ENCODE measurements around the gene HSD17B12.

HSD17B12 gene

DNA sequence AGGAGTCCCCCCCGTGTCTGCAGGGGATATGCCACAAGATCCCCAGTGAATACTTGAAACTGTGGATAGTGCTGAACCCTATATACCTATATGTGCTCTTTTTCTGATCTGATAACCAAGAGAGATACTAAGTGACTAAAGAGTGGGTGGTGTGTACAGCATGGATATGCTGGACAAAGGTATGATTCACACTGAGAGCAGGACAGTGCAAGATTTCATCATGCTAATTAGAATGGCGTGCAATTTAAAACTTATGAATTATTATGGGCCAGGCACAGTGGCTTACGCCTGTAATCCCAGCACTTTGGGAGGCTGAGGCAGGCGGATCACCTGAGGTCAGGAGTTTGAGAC, 109.9 kb downstream of the HSD17B12 start:
- no peaks in the 10 kb centered on the region for H3K27me3 ChIP-seq (ENCODE audit: control insufficient read depth, insufficient read depth, low read length)
- H3K9me3 ChIP-seq (ENCODE audit: control insufficient read depth, insufficient read depth, low read length) = no peaks in the 10 kb centered on the region
- no peak overlapping the region for H3K27ac ChIP-seq (ENCODE audit: low read length)
- no CpG with 5 or more reads among the region's 4 CpGs for WGBS (ENCODE audit: insufficient coverage, insufficient read length)
- H3K36me3 ChIP-seq (ENCODE audit: control insufficient read depth, insufficient read depth, low read length) = no peaks in the 10 kb centered on the region
- H3K4me1 ChIP-seq (ENCODE audit: control insufficient read depth, insufficient read depth, low read length) = no peaks in the 10 kb centered on the region; the same call in 1 of the 2 replicates
- DNase-seq (ENCODE audit: low read depth, low spot score) = no peak
- H3K4me3 ChIP-seq (ENCODE audit: low read length) = no peak overlapping the region

DNA sequence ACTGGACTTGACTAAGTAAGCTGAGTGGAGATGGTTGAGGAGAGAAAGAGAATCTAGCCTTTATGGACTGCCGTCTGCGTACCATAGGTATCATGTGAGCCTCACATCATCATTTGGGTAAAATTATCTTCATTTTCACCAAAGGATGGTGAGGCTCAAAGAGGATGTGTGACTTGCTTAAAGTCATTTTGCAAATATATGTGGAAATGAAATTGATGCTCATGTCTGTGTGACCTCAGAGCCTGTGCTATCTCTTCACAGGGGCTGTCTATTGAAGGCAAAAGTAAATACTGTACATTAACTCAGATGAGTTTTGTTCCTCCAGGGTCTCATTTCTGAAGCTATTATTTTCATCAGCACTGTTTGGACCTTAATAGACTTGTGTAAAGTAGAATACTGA, 116.8 kb downstream of the HSD17B12 start:
- DNase-seq (ENCODE audit: low read depth, low spot score) = no peak
- no peak overlapping the region for H3K27ac ChIP-seq (ENCODE audit: low read length)
- no peaks in the 10 kb centered on the region for H3K27me3 ChIP-seq (ENCODE audit: control insufficient read depth, insufficient read depth, low read length)
- H3K4me3 ChIP-seq (ENCODE audit: low read length) = no peak overlapping the region
- WGBS (ENCODE audit: insufficient coverage, insufficient read length) = no CpG with 5 or more reads among the region's 2 CpGs
- no peaks in the 10 kb centered on the region for H3K9me3 ChIP-seq (ENCODE audit: control insufficient read depth, insufficient read depth, low read length)
- no peaks in the 10 kb centered on the region for H3K4me1 ChIP-seq (ENCODE audit: control insufficient read depth, insufficient read depth, low read length)
- no peaks in the 10 kb centered on the region for H3K36me3 ChIP-seq (ENCODE audit: control insufficient read depth, insufficient read depth, low read length)

DNA sequence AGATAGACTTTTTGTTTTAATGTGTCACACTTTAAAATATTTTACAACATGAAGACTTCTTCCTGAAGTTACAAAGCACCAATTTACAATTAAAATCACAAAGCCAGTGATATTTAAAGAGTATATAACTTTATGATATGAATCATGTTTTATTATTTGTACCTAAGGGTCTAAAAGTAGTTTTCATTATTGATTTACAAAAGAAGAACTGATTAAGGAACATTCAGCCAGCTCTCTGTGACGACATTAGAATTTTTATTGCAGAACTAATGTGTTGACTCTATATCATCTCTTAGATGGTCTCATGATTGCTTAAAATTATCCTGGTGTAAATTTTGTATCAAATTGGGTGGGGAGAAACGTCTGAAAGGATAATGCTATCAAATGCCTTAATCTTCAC, 117.3 kb downstream of the HSD17B12 start:
- DNase-seq (ENCODE audit: low read depth, low spot score) = no peak
- H3K36me3 ChIP-seq (ENCODE audit: control insufficient read depth, insufficient read depth, low read length) = no peaks in the 10 kb centered on the region
- no peak overlapping the region for H3K4me3 ChIP-seq (ENCODE audit: low read length)
- no peaks in the 10 kb centered on the region for H3K4me1 ChIP-seq (ENCODE audit: control insufficient read depth, insufficient read depth, low read length)
- H3K27ac ChIP-seq (ENCODE audit: low read length) = no peak overlapping the region
- WGBS (ENCODE audit: insufficient coverage, insufficient read length) = no CpG with 5 or more reads among the region's 2 CpGs
- H3K27me3 ChIP-seq (ENCODE audit: control insufficient read depth, insufficient read depth, low read length) = no peaks in the 10 kb centered on the region
- no peaks in the 10 kb centered on the region for H3K9me3 ChIP-seq (ENCODE audit: control insufficient read depth, insufficient read depth, low read length)

DNA sequence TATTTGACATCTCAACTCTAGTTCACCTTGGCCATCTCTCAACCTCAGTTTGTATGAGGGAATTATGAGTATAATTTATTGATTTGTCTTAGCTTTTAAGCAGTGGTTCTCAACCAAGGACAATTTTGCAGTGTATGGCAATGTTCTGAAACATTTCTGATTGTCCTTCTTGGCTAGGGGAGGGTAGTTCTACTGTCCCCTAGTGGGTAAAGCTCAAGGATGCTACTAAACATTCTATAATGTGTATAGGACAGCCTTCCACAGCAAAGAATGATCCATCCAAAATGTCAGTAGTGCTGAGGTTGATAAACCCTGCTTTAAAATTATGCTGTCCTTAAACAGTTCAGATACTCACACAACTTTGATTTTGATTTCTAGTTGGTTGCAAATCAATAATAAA, 122.0 kb downstream of the HSD17B12 start:
- no peak for DNase-seq (ENCODE audit: low read depth, low spot score)
- Histone ChIP-seq H3K4me3 (ENCODE audit: low read length) (no peak overlapping the region), H3K9me3 (ENCODE audit: control insufficient read depth, insufficient read depth, low read length) (no peaks in the 10 kb centered on the region; the same call in 1 of the 2 replicates), H3K36me3 (ENCODE audit: control insufficient read depth, insufficient read depth, low read length) (peaks cover 2% of the 10 kb centered on the region; the same call in 1 of the 2 replicates), H3K27ac (ENCODE audit: low read length) (no peak overlapping the region), H3K27me3 (ENCODE audit: control insufficient read depth, insufficient read depth, low read length) (no peaks in the 10 kb centered on the region), H3K4me1 (ENCODE audit: control insufficient read depth, insufficient read depth, low read length) (no peaks in the 10 kb centered on the region)

DNA sequence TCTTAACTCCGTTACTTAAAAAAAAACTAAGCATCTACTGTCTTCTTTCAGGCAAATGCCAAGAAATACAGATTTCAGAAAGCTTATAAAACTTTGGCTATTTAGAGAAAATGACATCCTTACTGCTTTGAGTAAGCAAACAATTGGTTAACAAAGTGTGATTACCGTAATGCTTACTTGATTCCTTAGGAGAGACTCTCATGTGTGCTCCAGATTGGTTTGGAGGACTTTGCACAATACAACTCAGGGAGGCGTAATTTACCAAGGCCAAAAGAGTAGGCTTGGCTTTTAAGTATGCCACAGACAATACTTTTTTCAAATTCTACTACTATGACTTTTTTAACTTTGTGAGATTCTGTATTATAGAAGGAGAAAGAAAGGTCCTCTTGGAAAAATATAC, 123.2 kb downstream of the HSD17B12 start:
- no peak overlapping the region for H3K27ac ChIP-seq (ENCODE audit: low read length)
- no peak overlapping the region for H3K4me3 ChIP-seq (ENCODE audit: low read length)
- WGBS (ENCODE audit: insufficient coverage, insufficient read length) = no CpG with 5 or more reads among the region's 3 CpGs
- no peaks in the 10 kb centered on the region for H3K27me3 ChIP-seq (ENCODE audit: control insufficient read depth, insufficient read depth, low read length)
- H3K36me3 ChIP-seq (ENCODE audit: control insufficient read depth, insufficient read depth, low read length) = peaks cover 2% of the 10 kb centered on the region; the same call in 1 of the 2 replicates
- DNase-seq (ENCODE audit: low read depth, low spot score) = no peak
- no peaks in the 10 kb centered on the region; the same call in 1 of the 2 replicates for H3K9me3 ChIP-seq (ENCODE audit: control insufficient read depth, insufficient read depth, low read length)
- no peaks in the 10 kb centered on the region for H3K4me1 ChIP-seq (ENCODE audit: control insufficient read depth, insufficient read depth, low read length)

DNA sequence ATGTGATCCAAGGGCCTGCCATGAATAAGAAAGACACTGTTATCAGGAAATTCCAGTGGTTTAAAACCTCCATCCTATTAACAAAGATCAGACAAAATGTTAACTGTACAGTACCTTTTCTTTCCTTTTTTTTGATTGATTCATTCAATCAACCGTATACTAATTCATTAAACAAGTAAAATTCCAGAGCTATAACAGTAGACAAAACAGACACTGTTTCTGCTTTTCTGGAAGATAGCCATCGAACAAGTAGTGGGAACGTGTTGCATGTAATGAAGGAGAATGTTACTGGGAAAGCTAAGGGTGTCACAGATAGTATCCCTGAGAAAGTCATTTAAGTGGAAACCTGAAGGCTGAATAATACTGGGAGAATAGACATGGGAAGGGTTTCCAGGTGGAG, 126.4 kb downstream of the HSD17B12 start:
- Histone ChIP-seq H3K36me3 (ENCODE audit: control insufficient read depth, insufficient read depth, low read length) (peaks cover 2% of the 10 kb centered on the region; the same call in 1 of the 2 replicates), H3K4me1 (ENCODE audit: control insufficient read depth, insufficient read depth, low read length) (no peaks in the 10 kb centered on the region), H3K27ac (ENCODE audit: low read length) (no peak overlapping the region), H3K27me3 (ENCODE audit: control insufficient read depth, insufficient read depth, low read length) (no peaks in the 10 kb centered on the region), H3K9me3 (ENCODE audit: control insufficient read depth, insufficient read depth, low read length) (no peaks in the 10 kb centered on the region; the same call in 1 of the 2 replicates), H3K4me3 (ENCODE audit: low read length) (no peak overlapping the region)
- whole genome bisulfite sequencing (ENCODE audit: insufficient coverage, insufficient read length) = 100% methylated on average over 1 of the region's 3 CpGs
- no peak for DNase-seq (ENCODE audit: low read depth, low spot score)

DNA sequence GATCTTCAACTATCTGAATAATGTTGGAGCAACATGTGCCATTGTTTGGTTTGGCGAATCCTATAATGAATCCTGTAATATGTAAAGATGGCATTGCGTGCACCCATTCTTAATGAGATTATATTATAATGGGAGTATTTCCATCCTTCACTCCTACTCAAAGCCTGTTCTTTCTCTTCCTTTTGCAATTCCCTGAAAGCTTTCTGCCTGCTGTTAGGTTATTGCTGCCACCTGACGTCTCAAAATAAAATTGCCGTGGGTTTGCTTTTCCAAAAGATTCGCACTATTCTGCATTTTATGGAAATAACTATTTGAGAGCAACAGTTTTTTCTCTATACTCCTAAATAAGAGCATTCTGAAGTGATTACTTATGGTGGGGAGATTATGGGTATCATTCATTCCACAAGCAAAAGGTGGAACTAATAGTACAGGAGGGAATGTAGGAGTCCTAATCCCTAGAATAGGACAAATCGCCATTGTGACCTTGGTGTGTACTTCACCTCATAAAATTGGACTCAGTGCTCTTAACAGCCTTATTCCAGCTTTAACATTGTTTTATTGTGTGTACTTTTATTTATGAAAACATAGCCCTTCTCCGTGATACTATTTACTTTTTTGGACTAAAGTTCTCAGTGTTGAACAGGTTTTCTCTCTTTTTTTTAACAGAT, 130.5 kb downstream of the HSD17B12 start:
- no CpG with 5 or more reads among the region's 7 CpGs for WGBS (ENCODE audit: insufficient coverage, insufficient read length)
- H3K27ac ChIP-seq (ENCODE audit: low read length) = no peak overlapping the region

DNA sequence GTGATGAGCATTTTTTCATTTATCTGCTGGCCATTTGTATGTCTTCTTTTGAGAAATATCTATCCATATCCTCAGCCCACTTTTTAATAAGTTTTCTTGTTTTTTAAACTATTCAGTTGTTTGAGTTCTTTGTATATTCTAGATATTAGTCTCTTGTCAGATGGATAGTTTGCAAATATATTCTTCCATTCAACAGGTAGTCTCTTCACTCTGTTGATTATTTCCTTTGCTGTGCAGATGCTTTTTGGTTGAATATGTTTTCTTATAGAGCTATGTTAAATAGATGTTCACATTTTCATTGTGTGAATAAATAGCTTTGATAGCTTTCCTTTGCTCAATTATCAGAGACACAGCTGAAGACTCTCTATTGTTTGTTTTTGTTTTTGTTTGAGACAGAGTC, 131.9 kb downstream of the HSD17B12 start:
- no peak overlapping the region for H3K4me3 ChIP-seq (ENCODE audit: low read length)
- H3K9me3 ChIP-seq (ENCODE audit: control insufficient read depth, insufficient read depth, low read length) = no peaks in the 10 kb centered on the region
- H3K36me3 ChIP-seq (ENCODE audit: control insufficient read depth, insufficient read depth, low read length) = no peaks in the 10 kb centered on the region; the same call in 1 of the 2 replicates
- DNase-seq (ENCODE audit: low read depth, low spot score) = no peak
- H3K27ac ChIP-seq (ENCODE audit: low read length) = no peak overlapping the region
- no peaks in the 10 kb centered on the region for H3K27me3 ChIP-seq (ENCODE audit: control insufficient read depth, insufficient read depth, low read length)
- no peaks in the 10 kb centered on the region for H3K4me1 ChIP-seq (ENCODE audit: control insufficient read depth, insufficient read depth, low read length)

More for the DNA sequence above, 130.5 kb downstream of the HSD17B12 start:
- Histone ChIP-seq H3K36me3 (ENCODE audit: control insufficient read depth, insufficient read depth, low read length) (no peaks in the 10 kb centered on the region; the same call in 1 of the 2 replicates), H3K4me1 (ENCODE audit: control insufficient read depth, insufficient read depth, low read length) (no peaks in the 10 kb centered on the region), H3K27me3 (ENCODE audit: control insufficient read depth, insufficient read depth, low read length) (no peaks in the 10 kb centered on the region), H3K9me3 (ENCODE audit: control insufficient read depth, insufficient read depth, low read length) (no peaks in the 10 kb centered on the region), H3K4me3 (ENCODE audit: low read length) (no peak overlapping the region)
- DNase-seq (ENCODE audit: low read depth, low spot score) = no peak

DNA sequence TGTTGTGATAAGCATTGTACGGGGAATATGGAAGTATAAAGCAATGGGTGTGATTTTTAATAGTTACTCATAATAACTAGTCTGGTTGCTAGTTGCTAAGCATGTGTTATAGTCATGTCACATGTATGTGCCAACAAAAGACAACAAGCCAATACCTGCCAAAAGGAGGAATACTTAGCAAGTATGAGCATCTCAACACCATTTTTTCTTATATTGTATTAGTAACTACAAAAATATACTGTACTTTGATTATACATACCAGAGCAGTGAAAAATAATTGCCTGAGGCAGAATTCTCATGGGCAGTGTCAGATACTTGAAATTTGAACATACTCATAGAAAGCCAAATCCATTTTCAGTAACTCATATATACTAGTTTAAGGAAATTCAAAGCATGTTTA, 137.7 kb downstream of the HSD17B12 start:
- Histone ChIP-seq H3K4me1 (ENCODE audit: control insufficient read depth, insufficient read depth, low read length) (no peaks in the 10 kb centered on the region), H3K27me3 (ENCODE audit: control insufficient read depth, insufficient read depth, low read length) (no peaks in the 10 kb centered on the region), H3K36me3 (ENCODE audit: control insufficient read depth, insufficient read depth, low read length) (no peaks in the 10 kb centered on the region; the same call in 1 of the 2 replicates), H3K4me3 (ENCODE audit: low read length) (no peak overlapping the region), H3K9me3 (ENCODE audit: control insufficient read depth, insufficient read depth, low read length) (no peaks in the 10 kb centered on the region), H3K27ac (ENCODE audit: low read length) (no peak overlapping the region)
- no peak for DNase-seq (ENCODE audit: low read depth, low spot score)
- WGBS (ENCODE audit: insufficient coverage, insufficient read length) = no CpG with 5 or more reads among the region's 1 CpG

DNA sequence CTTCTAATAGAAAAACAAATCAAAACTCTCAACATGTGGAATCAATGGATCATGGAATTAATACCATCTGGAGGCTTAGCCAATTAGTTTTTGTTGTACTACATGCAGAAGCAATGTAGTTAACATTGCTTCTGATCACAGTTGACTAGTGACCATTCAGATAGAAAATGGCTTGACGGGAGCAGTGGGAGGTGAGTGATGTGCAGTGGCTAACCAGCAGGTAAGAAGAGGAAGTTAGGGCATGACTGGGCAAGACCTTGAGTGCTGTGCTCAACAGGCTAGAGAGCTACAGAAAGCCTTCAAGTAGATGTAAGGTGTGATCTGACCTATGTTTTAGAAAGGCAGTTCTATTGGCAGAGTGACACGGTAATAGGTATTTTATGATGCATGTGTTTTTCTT, 139.4 kb downstream of the HSD17B12 start:
- WGBS (ENCODE audit: insufficient coverage, insufficient read length) = no CpG with 5 or more reads among the region's 2 CpGs
- H3K4me3 ChIP-seq (ENCODE audit: low read length) = no peak overlapping the region
- no peaks in the 10 kb centered on the region for H3K27me3 ChIP-seq (ENCODE audit: control insufficient read depth, insufficient read depth, low read length)
- H3K4me1 ChIP-seq (ENCODE audit: control insufficient read depth, insufficient read depth, low read length) = no peaks in the 10 kb centered on the region
- H3K9me3 ChIP-seq (ENCODE audit: control insufficient read depth, insufficient read depth, low read length) = no peaks in the 10 kb centered on the region
- no peaks in the 10 kb centered on the region; the same call in 1 of the 2 replicates for H3K36me3 ChIP-seq (ENCODE audit: control insufficient read depth, insufficient read depth, low read length)
- no peak overlapping the region for H3K27ac ChIP-seq (ENCODE audit: low read length)
- no peak for DNase-seq (ENCODE audit: low read depth, low spot score)

DNA sequence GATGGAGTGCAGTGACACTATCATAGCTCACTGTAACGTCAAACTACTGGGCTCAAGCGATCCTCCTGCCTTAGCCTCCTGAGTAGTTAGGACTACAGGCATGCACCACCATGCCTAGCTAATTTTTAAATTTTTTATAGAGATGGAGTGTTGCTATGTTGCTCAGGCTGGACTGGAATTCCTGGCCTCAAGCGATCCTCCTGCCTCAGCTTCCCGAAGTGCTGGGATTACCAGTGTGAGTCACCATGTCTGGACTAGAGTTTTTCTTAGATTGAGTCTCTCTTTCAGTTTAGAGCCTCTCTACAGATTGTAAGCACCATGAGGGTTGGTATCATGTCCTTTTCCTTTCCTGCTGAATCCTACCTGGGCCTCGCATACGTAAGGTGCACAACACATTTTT, 142.8 kb downstream of the HSD17B12 start:
- Histone ChIP-seq H3K27me3 (ENCODE audit: control insufficient read depth, insufficient read depth, low read length) (no peaks in the 10 kb centered on the region), H3K36me3 (ENCODE audit: control insufficient read depth, insufficient read depth, low read length) (no peaks in the 10 kb centered on the region), H3K4me1 (ENCODE audit: control insufficient read depth, insufficient read depth, low read length) (no peaks in the 10 kb centered on the region), H3K27ac (ENCODE audit: low read length) (no peak overlapping the region), H3K4me3 (ENCODE audit: low read length) (no peak overlapping the region), H3K9me3 (ENCODE audit: control insufficient read depth, insufficient read depth, low read length) (no peaks in the 10 kb centered on the region)
- DNase-seq (ENCODE audit: low read depth, low spot score) = no peak
- no CpG with 5 or more reads among the region's 6 CpGs for WGBS (ENCODE audit: insufficient coverage, insufficient read length)
